ENCODE data around the gene KCNA10. TPM values are rescaled to one million over a fixed set of nuclear protein-coding genes. Genes with fewer than 3 reads are reported as not detected.

The KCNA10 gene
- total RNA-seq, 1 donor from 2014 or later: not detected

GRCh38 chr1:110503471-110503870 lies 15.5 kb downstream of the KCNA10 start:
- DNase-seq (ENCODE audit: extremely low spot score, unreplicated experiment): no peak
- H3K4me1 Mint-ChIP-seq (ENCODE audit: unreplicated experiment): no peaks in the 10 kb centered on the region
- no peak overlapping the region for H3K4me3 Mint-ChIP-seq (ENCODE audit: unreplicated experiment)
- H3K9me3 Mint-ChIP-seq (ENCODE audit: unreplicated experiment): no peaks in the 10 kb centered on the region
- peaks cover 24% of the 10 kb centered on the region for H3K27me3 Mint-ChIP-seq (ENCODE audit: unreplicated experiment)
- TF ChIP-seq CTCF (IDR thresholded peaks at IDR 0.05): no peak
- no peak overlapping the region for H3K27ac Mint-ChIP-seq (ENCODE audit: unreplicated experiment)
- H3K36me3 Mint-ChIP-seq (ENCODE audit: unreplicated experiment): no peaks in the 10 kb centered on the region

- TF ChIP-seq CTCF (IDR thresholded peaks at IDR 0.05): no peak
- no peaks in the 10 kb centered on the region for H3K36me3 Mint-ChIP-seq (ENCODE audit: unreplicated experiment)
- H3K9me3 Mint-ChIP-seq (ENCODE audit: unreplicated experiment): no peaks in the 10 kb centered on the region
- no peak overlapping the region for H3K4me3 Mint-ChIP-seq (ENCODE audit: unreplicated experiment)
- H3K27ac Mint-ChIP-seq (ENCODE audit: unreplicated experiment): no peak overlapping the region
- H3K4me1 Mint-ChIP-seq (ENCODE audit: unreplicated experiment): no peaks in the 10 kb centered on the region
- DNase-seq (ENCODE audit: extremely low spot score, unreplicated experiment): no peak
- H3K27me3 Mint-ChIP-seq (ENCODE audit: unreplicated experiment): peaks cover 30% of the 10 kb centered on the region
Observed at GRCh38 chr1:110502402-110503151, 16.4 kb downstream of the KCNA10 start.

GRCh38 chr1:110501488-110502132 lies 17.4 kb downstream of the KCNA10 start:
- TF ChIP-seq CTCF (IDR thresholded peaks at IDR 0.05): no peak
- no peak overlapping the region for H3K27ac Mint-ChIP-seq (ENCODE audit: unreplicated experiment)
- H3K4me1 Mint-ChIP-seq (ENCODE audit: unreplicated experiment): no peaks in the 10 kb centered on the region
- no peaks in the 10 kb centered on the region for H3K36me3 Mint-ChIP-seq (ENCODE audit: unreplicated experiment)
- H3K4me3 Mint-ChIP-seq (ENCODE audit: unreplicated experiment): no peak overlapping the region
- H3K27me3 Mint-ChIP-seq (ENCODE audit: unreplicated experiment): peaks cover 30% of the 10 kb centered on the region
- no peaks in the 10 kb centered on the region for H3K9me3 Mint-ChIP-seq (ENCODE audit: unreplicated experiment)
- no peak for DNase-seq (ENCODE audit: extremely low spot score, unreplicated experiment)

- Mint-ChIP-seq H3K27ac (ENCODE audit: unreplicated experiment) (no peak overlapping the region), H3K4me3 (ENCODE audit: unreplicated experiment) (no peak overlapping the region), H3K36me3 (ENCODE audit: unreplicated experiment) (no peaks in the 10 kb centered on the region), H3K9me3 (ENCODE audit: unreplicated experiment) (no peaks in the 10 kb centered on the region), H3K27me3 (ENCODE audit: unreplicated experiment) (peaks cover 21% of the 10 kb centered on the region), H3K4me1 (ENCODE audit: unreplicated experiment) (no peaks in the 10 kb centered on the region)
- TF ChIP-seq CTCF (IDR thresholded peaks at IDR 0.05): no peak
- DNase-seq (ENCODE audit: extremely low spot score, unreplicated experiment): no peak
Observed at GRCh38 chr1:110498270-110498669, 20.7 kb downstream of the KCNA10 start.

- Mint-ChIP-seq H3K36me3 (ENCODE audit: unreplicated experiment) (no peaks in the 10 kb centered on the region), H3K27ac (ENCODE audit: unreplicated experiment) (no peak overlapping the region), H3K4me3 (ENCODE audit: unreplicated experiment) (no peak overlapping the region), H3K4me1 (ENCODE audit: unreplicated experiment) (no peaks in the 10 kb centered on the region), H3K9me3 (ENCODE audit: unreplicated experiment) (no peaks in the 10 kb centered on the region), H3K27me3 (ENCODE audit: unreplicated experiment) (peaks cover 12% of the 10 kb centered on the region)
- TF ChIP-seq CTCF (IDR thresholded peaks at IDR 0.05): peak; percentile 92
- peak; percentile 90 for DNase-seq (ENCODE audit: extremely low spot score, unreplicated experiment)
Observed at GRCh38 chr1:110495926-110496600, 22.9 kb downstream of the KCNA10 start.

Measured in osteocyte (in vitro differentiated cells).